ENCODE measurements around the gene MRPL37.

MRPL37 gene

GRCh38 chr1:54257876-54258275 lies 57.9 kb downstream of the MRPL37 start:
- Histone ChIP-seq H3F3A (ENCODE audit: insufficient read depth, low read length) (no peaks in the 10 kb centered on the region), H2AFZ (ENCODE audit: low read length) (no peak overlapping the region)

GRCh38 chr1:54259546-54260140 lies 59.7 kb downstream of the MRPL37 start:
- no peak overlapping the region for H2AFZ ChIP-seq (ENCODE audit: low read length)
- no peak overlapping the region for H3K4me2 ChIP-seq (ENCODE audit: low read length)
- H4K20me1 ChIP-seq (ENCODE audit: insufficient read depth, low read length) = no peaks in the 10 kb centered on the region
- H3K9ac ChIP-seq (ENCODE audit: low read length) = no peak overlapping the region
- H3K27ac ChIP-seq (ENCODE audit: low read depth, low read length, poor library complexity, severe bottlenecking) = no peak overlapping the region
- no peaks in the 10 kb centered on the region for H3K27me3 ChIP-seq (ENCODE audit: insufficient read depth, low read length)
- H3K9me3 ChIP-seq (ENCODE audit: low read length) = no peaks in the 10 kb centered on the region
- H3K79me2 ChIP-seq (ENCODE audit: insufficient read depth, low read length) = no peaks in the 10 kb centered on the region
- H3F3A ChIP-seq (ENCODE audit: insufficient read depth, low read length) = no peaks in the 10 kb centered on the region
- no peaks in the 10 kb centered on the region for H3K4me1 ChIP-seq (ENCODE audit: insufficient read depth, low read length, severe bottlenecking)
- no peaks in the 10 kb centered on the region for H3K36me3 ChIP-seq (ENCODE audit: insufficient read depth, low read length)
- H3K4me3 ChIP-seq (ENCODE audit: low read depth, low read length, poor library complexity, severe bottlenecking) = no peak overlapping the region
- no peak for TF ChIP-seq CTCF (IDR thresholded peaks at IDR 0.05; ENCODE audit: low read length)
- TF ChIP-seq EZH2 (IDR thresholded peaks at IDR 0.05; ENCODE audit: borderline replicate concordance, low read length) = no peak
- H3K9me2 ChIP-seq (ENCODE audit: low read depth, low read length) = no peaks in the 10 kb centered on the region

More at GRCh38 chr1:54257876-54258275, 57.9 kb downstream of the MRPL37 start:
- Histone ChIP-seq H3K9me3 (ENCODE audit: low read length) (no peaks in the 10 kb centered on the region), H3K27me3 (ENCODE audit: insufficient read depth, low read length) (no peaks in the 10 kb centered on the region), H3K4me2 (ENCODE audit: low read length) (no peak overlapping the region), H3K4me1 (ENCODE audit: insufficient read depth, low read length, severe bottlenecking) (no peaks in the 10 kb centered on the region), H3K36me3 (ENCODE audit: insufficient read depth, low read length) (no peaks in the 10 kb centered on the region), H3K79me2 (ENCODE audit: insufficient read depth, low read length) (no peaks in the 10 kb centered on the region), H3K27ac (ENCODE audit: low read depth, low read length, poor library complexity, severe bottlenecking) (no peak overlapping the region), H4K20me1 (ENCODE audit: insufficient read depth, low read length) (no peaks in the 10 kb centered on the region), H3K9ac (ENCODE audit: low read length) (no peak overlapping the region), H3K9me2 (ENCODE audit: low read depth, low read length) (no peaks in the 10 kb centered on the region), H3K4me3 (ENCODE audit: low read depth, low read length, poor library complexity, severe bottlenecking) (no peak overlapping the region)
- TF ChIP-seq EZH2 (IDR thresholded peaks at IDR 0.05; ENCODE audit: borderline replicate concordance, low read length) = no peak
- no peak for TF ChIP-seq CTCF (IDR thresholded peaks at IDR 0.05; ENCODE audit: low read length)

GRCh38 chr1:54260810-54261209 lies 60.8 kb downstream of the MRPL37 start:
- H3K4me3 ChIP-seq (ENCODE audit: low read depth, low read length, poor library complexity, severe bottlenecking) = no peak overlapping the region
- H3F3A ChIP-seq (ENCODE audit: insufficient read depth, low read length) = no peaks in the 10 kb centered on the region
- no peaks in the 10 kb centered on the region for H3K9me2 ChIP-seq (ENCODE audit: low read depth, low read length)
- H3K27ac ChIP-seq (ENCODE audit: low read depth, low read length, poor library complexity, severe bottlenecking) = no peak overlapping the region
- no peaks in the 10 kb centered on the region for H3K79me2 ChIP-seq (ENCODE audit: insufficient read depth, low read length)
- no peak overlapping the region for H3K4me2 ChIP-seq (ENCODE audit: low read length)
- no peak overlapping the region for H2AFZ ChIP-seq (ENCODE audit: low read length)
- H4K20me1 ChIP-seq (ENCODE audit: insufficient read depth, low read length) = no peaks in the 10 kb centered on the region
- no peaks in the 10 kb centered on the region for H3K27me3 ChIP-seq (ENCODE audit: insufficient read depth, low read length)
- H3K4me1 ChIP-seq (ENCODE audit: insufficient read depth, low read length, severe bottlenecking) = no peaks in the 10 kb centered on the region
- TF ChIP-seq EZH2 (IDR thresholded peaks at IDR 0.05; ENCODE audit: borderline replicate concordance, low read length) (no peak), CTCF (IDR thresholded peaks at IDR 0.05; ENCODE audit: low read length) (no peak)
- no peaks in the 10 kb centered on the region for H3K9me3 ChIP-seq (ENCODE audit: low read length)
- no peaks in the 10 kb centered on the region for H3K36me3 ChIP-seq (ENCODE audit: insufficient read depth, low read length)
- no peak overlapping the region for H3K9ac ChIP-seq (ENCODE audit: low read length)
